ENCODE results near the gene GCKR.

GCKR gene

DNA sequence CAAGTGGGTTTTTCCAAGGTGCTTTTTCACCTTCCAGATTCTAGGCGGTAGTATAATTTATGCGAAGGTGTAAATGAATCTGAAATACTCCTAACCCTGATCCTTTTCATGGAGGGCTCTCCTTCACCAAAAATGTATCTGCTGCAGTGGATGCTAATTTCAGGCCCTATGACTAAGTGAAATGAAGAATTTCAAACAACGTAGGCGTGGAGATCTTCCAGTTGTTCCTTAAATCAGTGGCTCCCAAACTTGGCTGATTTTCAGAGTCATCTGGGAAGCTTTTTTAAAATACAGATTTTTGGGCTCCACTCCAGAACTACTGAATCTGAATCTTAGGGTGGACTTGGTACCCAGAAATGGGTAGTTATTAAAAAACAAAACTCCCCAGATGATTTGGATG is 5.5 kb downstream of the GCKR start:
- TF ChIP-seq, protein P1, sequence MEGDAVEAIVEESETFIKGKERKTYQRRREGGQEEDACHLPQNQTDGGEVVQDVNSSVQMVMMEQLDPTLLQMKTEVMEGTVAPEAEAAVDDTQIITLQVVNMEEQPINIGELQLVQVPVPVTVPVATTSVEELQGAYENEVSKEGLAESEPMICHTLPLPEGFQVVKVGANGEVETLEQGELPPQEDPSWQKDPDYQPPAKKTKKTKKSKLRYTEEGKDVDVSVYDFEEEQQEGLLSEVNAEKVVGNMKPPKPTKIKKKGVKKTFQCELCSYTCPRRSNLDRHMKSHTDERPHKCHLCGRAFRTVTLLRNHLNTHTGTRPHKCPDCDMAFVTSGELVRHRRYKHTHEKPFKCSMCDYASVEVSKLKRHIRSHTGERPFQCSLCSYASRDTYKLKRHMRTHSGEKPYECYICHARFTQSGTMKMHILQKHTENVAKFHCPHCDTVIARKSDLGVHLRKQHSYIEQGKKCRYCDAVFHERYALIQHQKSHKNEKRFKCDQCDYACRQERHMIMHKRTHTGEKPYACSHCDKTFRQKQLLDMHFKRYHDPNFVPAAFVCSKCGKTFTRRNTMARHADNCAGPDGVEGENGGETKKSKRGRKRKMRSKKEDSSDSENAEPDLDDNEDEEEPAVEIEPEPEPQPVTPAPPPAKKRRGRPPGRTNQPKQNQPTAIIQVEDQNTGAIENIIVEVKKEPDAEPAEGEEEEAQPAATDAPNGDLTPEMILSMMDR (IDR thresholded peaks at IDR 0.05), result no peak
- H3K9ac ChIP-seq, result no peak overlapping the region
- no peak overlapping the region for H3K27ac ChIP-seq
- no peaks in the 10 kb centered on the region for H3K27me3 ChIP-seq (ENCODE audit: control insufficient read depth, insufficient read depth, low read length)
- H3K36me3 ChIP-seq (ENCODE audit: control insufficient read depth, insufficient read depth, low read length), result no peaks in the 10 kb centered on the region
- no peaks in the 10 kb centered on the region for H3K4me1 ChIP-seq
- no peak overlapping the region for H3K4me2 ChIP-seq (ENCODE audit: low read length)
- no peak overlapping the region for H2AFZ ChIP-seq
- H3K9me3 ChIP-seq (ENCODE audit: control insufficient read depth, low read length), result no peaks in the 10 kb centered on the region
- no peak overlapping the region for H3K4me3 ChIP-seq (ENCODE audit: low read depth, low read length)
- no peaks in the 10 kb centered on the region for H3K79me2 ChIP-seq

DNA sequence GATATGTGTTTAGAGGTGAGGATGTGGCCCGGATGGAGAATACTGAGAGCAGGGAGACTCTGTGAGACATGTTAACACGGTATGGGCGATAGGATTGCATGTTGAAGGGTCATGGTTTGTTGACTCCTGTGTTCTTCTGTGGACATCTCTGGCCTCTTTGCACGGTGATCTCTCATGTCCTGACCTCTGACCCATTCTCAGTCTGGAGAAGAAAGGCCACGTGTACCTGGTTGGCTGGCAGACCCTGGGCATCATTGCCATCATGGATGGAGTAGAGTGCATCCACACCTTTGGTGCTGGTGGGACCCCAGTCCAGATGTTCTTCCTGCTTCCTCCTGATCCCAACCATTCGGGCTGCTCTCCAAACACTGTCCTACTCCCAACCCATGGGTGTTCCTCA is 9.9 kb downstream of the GCKR start:
- Histone ChIP-seq H3K27ac (no peak overlapping the region), H2AFZ (no peak overlapping the region), H3K4me3 (ENCODE audit: low read depth, low read length) (no peak overlapping the region), H3K9me3 (ENCODE audit: control insufficient read depth, low read length) (no peaks in the 10 kb centered on the region), H3K9ac (no peak overlapping the region), H3K36me3 (ENCODE audit: control insufficient read depth, insufficient read depth, low read length) (no peaks in the 10 kb centered on the region), H3K27me3 (ENCODE audit: control insufficient read depth, insufficient read depth, low read length) (no peaks in the 10 kb centered on the region), H3K79me2 (no peaks in the 10 kb centered on the region), H3K4me1 (peaks cover 9% of the 10 kb centered on the region), H3K4me2 (ENCODE audit: low read length) (no peak overlapping the region)
- TF ChIP-seq, protein P1 (IDR thresholded peaks at IDR 0.05), result no peak

DNA sequence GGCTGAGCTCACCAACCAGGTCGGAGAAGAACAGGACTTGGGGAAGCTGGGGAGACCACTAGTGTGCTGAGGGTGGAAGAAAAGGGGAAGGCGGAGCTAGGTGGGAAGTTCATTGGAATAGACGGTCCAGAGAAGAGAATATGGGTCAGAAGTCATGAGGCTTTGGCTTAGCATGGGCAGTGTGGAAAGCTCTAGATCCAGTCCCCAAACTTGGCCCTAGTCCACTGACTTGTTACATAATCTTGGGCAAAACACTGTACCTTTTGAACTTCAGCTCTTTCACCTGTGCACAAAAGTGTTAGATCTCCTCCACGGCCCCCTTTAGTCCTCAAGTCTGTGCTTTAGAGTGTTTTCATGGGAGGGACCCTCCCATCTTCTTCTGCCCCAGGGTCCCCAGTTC is 10.7 kb downstream of the GCKR start:
- H3K79me2 ChIP-seq, result no peaks in the 10 kb centered on the region
- H3K9me3 ChIP-seq (ENCODE audit: control insufficient read depth, low read length), result no peaks in the 10 kb centered on the region
- peaks cover 9% of the 10 kb centered on the region for H3K4me1 ChIP-seq
- H3K36me3 ChIP-seq (ENCODE audit: control insufficient read depth, insufficient read depth, low read length), result no peaks in the 10 kb centered on the region
- TF ChIP-seq, protein P1 (IDR thresholded peaks at IDR 0.05), result no peak
- H3K4me3 ChIP-seq (ENCODE audit: low read depth, low read length), result no peak overlapping the region
- no peak overlapping the region for H3K4me2 ChIP-seq (ENCODE audit: low read length)
- no peak overlapping the region for H3K9ac ChIP-seq
- no peaks in the 10 kb centered on the region for H3K27me3 ChIP-seq (ENCODE audit: control insufficient read depth, insufficient read depth, low read length)
- H2AFZ ChIP-seq, result no peak overlapping the region
- H3K27ac ChIP-seq, result no peak overlapping the region

- Histone ChIP-seq H3K27ac (peak overlapping the region; percentile 66), H3K36me3 (ENCODE audit: control insufficient read depth, insufficient read depth, low read length) (no peaks in the 10 kb centered on the region), H3K9me3 (ENCODE audit: control insufficient read depth, low read length) (no peaks in the 10 kb centered on the region), H3K4me2 (ENCODE audit: low read length) (peak overlapping the region; percentile 66), H3K4me1 (peaks cover 9% of the 10 kb centered on the region), H3K79me2 (no peaks in the 10 kb centered on the region), H3K4me3 (ENCODE audit: low read depth, low read length) (peak overlapping the region; percentile 31), H3K9ac (no peak overlapping the region), H2AFZ (peak overlapping the region; percentile 66), H3K27me3 (ENCODE audit: control insufficient read depth, insufficient read depth, low read length) (no peaks in the 10 kb centered on the region)
- TF ChIP-seq, protein P1 (IDR thresholded peaks at IDR 0.05), result no peak
Observed at GRCh38 chr2:27509326-27509725, 12.7 kb downstream of the GCKR start.

- H3K36me3 ChIP-seq (ENCODE audit: control insufficient read depth, insufficient read depth, low read length), result no peaks in the 10 kb centered on the region
- TF ChIP-seq, protein P1 (IDR thresholded peaks at IDR 0.05), result no peak
- H3K79me2 ChIP-seq, result no peaks in the 10 kb centered on the region
- no peak overlapping the region for H2AFZ ChIP-seq
- no peak overlapping the region for H3K4me3 ChIP-seq (ENCODE audit: low read depth, low read length)
- no peak overlapping the region for H3K4me2 ChIP-seq (ENCODE audit: low read length)
- no peaks in the 10 kb centered on the region for H3K9me3 ChIP-seq (ENCODE audit: control insufficient read depth, low read length)
- no peak overlapping the region for H3K9ac ChIP-seq
- no peaks in the 10 kb centered on the region for H3K27me3 ChIP-seq (ENCODE audit: control insufficient read depth, insufficient read depth, low read length)
- H3K27ac ChIP-seq, result no peak overlapping the region
- H3K4me1 ChIP-seq, result no peaks in the 10 kb centered on the region
Observed at GRCh38 chr2:27518113-27518781, 21.6 kb downstream of the GCKR start.

Data from parathyroid adenoma (tissue), 2 donors.